Right cardiac atrium (tissue), 5 donors: Measurements from ENCODE around the gene LIN52. TPM values are rescaled to one million over a fixed set of nuclear protein-coding genes. Genes with fewer than 3 reads are reported as not detected.
A peak's percentile ranks its signal among the peaks of the same experiment; 100 is the strongest.

Source experiments
- ATAC-seq, 2 donors: fragments of 200-7000 bp; cut with Tn5 transposase; one replicate each; pipeline versions ENCODE4 v1.8.0 to v1.9.1; 2020; ENCODE audit warnings: moderate library complexity in 2 of 2, mild to moderate bottlenecking in 1 of 2
- DNase-seq, 3 donors: peaks; one replicate each; pipeline ENCODE4 v3.0.0-alpha.2; 2020
- H3K27ac ChIP-seq: one replicate; pipeline ENCODE4 v1.5.1; 2013; ENCODE audit warnings: mild to moderate bottlenecking, low read length, control low read depth, moderate library complexity
- H3K27me3 ChIP-seq: one replicate; pipeline ENCODE4 v1.6.1; 2013; ENCODE audit not compliant: control insufficient read depth, insufficient read depth
- H3K4me1 ChIP-seq: one replicate; pipeline ENCODE4 v1.6.1; 2013; ENCODE audit warnings: low read length; ENCODE audit not compliant: control insufficient read depth, insufficient read depth
- H3K4me3 ChIP-seq: one replicate; pipeline ENCODE4 v1.5.1; 2013; ENCODE audit warnings: low read length, control low read depth
- H3K9me3 ChIP-seq: one replicate; pipeline ENCODE4 v1.6.1; 2013; ENCODE audit warnings: low read length; ENCODE audit not compliant: control insufficient read depth
- WGBS: extraction: QIAGEN DNeasy Blood & Tissue Kit; methylation state at CpG from one replicate; pipeline ENCODE4 v1.1.7; 2013; 5-methylcytosine and 5-hydroxymethylcytosine counted together
- intact Hi-C, 4 donors: fragments of 100-400 bp; cut with DNase I; formaldehyde crosslinking; loops; one replicate each; pipeline versions ENCODE4 v1.11.0 to v1.14.0; 2022 to 2023
- long read RNA-seq, 4 donors: library from polyadenylated mRNA; unstranded; transcript quantifications; one replicate each; pipeline ENCODE4 v2.0.0, GENCODE V29; 2020 to 2021
- polyA plus RNA-seq: library from polyadenylated mRNA; stranded (reverse); fragments of 200-250 nt; gene quantifications from one replicate; pipeline ENCODE4 v1.2.3, GENCODE V29; 2013
- total RNA-seq, 4 donors: library from RNA; stranded (reverse); fragmentation: NEBNext Ultra II Directional; extraction: Animal tissue kit (Norgen Biotek cat#: 25700); gene quantifications; one replicate each; pipeline ENCODE4 v1.2.1, GENCODE V29; 2021
- donor health status: healthy with polysubstance abuse.
- donor health status: DM: no; HTN: yes; CAD: no.
- donor health status: DM: no; HTN: no; CAD: no.
- donor health status: DM: no; HTN: yes; CAD: no; lungs with severe emphysema.
- donor health status: DM: yes; HTN: yes; CAD: no.

LIN52 gene, protein sequence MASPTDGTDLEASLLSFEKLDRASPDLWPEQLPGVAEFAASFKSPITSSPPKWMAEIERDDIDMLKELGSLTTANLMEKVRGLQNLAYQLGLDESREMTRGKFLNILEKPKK
- total RNA-seq (1 to 10 TPM; 7.1 to 9.2 (median 7.8) TPM), polyA plus RNA-seq (5.5 TPM)
- long read RNA-seq, donor 1, transcript LIN52-205 (6 exons, 2,776 nt) = major isoform, 41 of 48 reads
- long read RNA-seq, donor 1, partial matches to known transcripts = 1 of 48 reads
- long read RNA-seq, donor 1, other reads (novel, unspliced or antisense) = 6 of 48 reads
- long read RNA-seq, donor 2, transcript LIN52-205 (6 exons, 2,776 nt) = major isoform, 7 of 7 reads
- long read RNA-seq, donor 2, partial matches to known transcripts = 0 of 7 reads
- long read RNA-seq, donor 2, other reads (novel, unspliced or antisense) = 0 of 7 reads
- long read RNA-seq, donor 3, transcript LIN52-205 (6 exons, 2,776 nt) = major isoform, 72 of 97 reads
- long read RNA-seq, donor 3, partial matches to known transcripts = 4 of 97 reads
- long read RNA-seq, donor 3, other reads (novel, unspliced or antisense) = 20 of 97 reads
- long read RNA-seq, donor 4, transcript LIN52-205 (6 exons, 2,776 nt) = major isoform, 7 of 12 reads
- long read RNA-seq, donor 4, partial matches to known transcripts = 2 of 12 reads
- long read RNA-seq, donor 4, other reads (novel, unspliced or antisense) = 3 of 12 reads

DNA sequence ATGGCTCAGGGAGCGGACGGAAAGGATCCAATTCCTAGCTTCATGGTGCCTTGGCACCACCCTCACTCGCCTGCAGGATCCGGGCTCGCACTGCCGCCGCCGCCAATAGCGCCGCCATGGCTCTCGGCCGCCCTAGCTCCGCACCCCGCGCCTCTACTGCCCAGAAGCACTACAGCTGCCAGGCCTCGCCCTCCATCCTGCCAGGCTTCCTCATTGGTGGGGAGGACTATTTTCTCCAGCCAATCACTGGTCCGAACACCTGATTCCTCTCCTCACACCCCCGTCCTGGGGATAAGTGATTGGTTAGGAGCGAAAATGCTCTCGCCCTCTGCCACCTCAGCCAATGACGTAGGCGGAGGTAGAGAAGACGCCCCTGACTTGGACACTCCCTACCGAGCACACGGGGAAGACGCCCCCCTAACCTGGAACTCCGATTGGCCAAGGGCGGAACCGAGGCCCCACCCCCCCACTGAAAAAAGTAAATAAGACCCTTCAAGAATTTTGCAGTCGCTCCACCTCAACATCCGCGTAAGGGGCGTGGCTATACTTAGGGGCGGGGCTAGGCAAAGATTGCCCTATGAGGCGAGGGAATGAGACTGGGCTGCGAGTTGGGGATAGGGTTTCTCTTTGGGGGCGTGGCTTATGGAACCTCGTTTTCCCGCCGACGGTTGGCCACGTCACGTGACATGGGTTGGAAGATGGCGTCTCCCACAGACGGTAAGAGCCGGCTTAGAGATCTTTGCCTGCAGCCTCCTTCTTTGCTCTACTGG lies at the start of gene LIN52, which contains the start of gene ALDH6A1:
Gene LIN52, plus strand, starts transcription at position 680 of the 770 bp plus-strand sequence. Its CDS starts 19 bp downstream, at position 699.
Gene ALDH6A1, minus strand, starts transcription at position 177 of the 770 bp plus-strand sequence. Its CDS starts 59 bp downstream, at position 118.
- Histone ChIP-seq H3K9me3 (no peaks in the 10 kb centered on the region), H3K27me3 (no peaks in the 10 kb centered on the region), H3K4me1 (peaks cover 4% of the 10 kb centered on the region), H3K27ac (peak within 1 kb of the TSS; percentile 98), H3K4me3 (peak within 1 kb of the TSS; percentile 91)
- intact Hi-C loops = no loop called here
- DNase-seq (peak; percentile 99), ATAC-seq (peak; percentile 99)
- under 1% methylated on average over 46 of the region's 46 CpGs for WGBS

- DNase-seq (no peak), ATAC-seq (no peak)
- H3K27me3 ChIP-seq = no peaks in the 10 kb centered on the region
- intact Hi-C loops = no loop called here
- H3K9me3 ChIP-seq = no peaks in the 10 kb centered on the region
- no peak overlapping the region for H3K27ac ChIP-seq
- WGBS = 93% methylated on average over 4 of the region's 4 CpGs
- H3K4me1 ChIP-seq = no peaks in the 10 kb centered on the region
- no peak overlapping the region for H3K4me3 ChIP-seq
Observed at GRCh38 chr14:74035556-74035955, 49.2 kb upstream of the LIN52 start.

GRCh38 chr14:74038020-74038859 lies 46.5 kb upstream of the LIN52 start:
- H3K27ac ChIP-seq = no peak overlapping the region
- no peaks in the 10 kb centered on the region for H3K27me3 ChIP-seq
- H3K4me3 ChIP-seq = no peak overlapping the region
- WGBS = 67% methylated on average over 3 of the region's 3 CpGs
- DNase-seq = no peak
- intact Hi-C loops = no loop called here
- H3K4me1 ChIP-seq = no peaks in the 10 kb centered on the region
- no peaks in the 10 kb centered on the region for H3K9me3 ChIP-seq
- no peak for ATAC-seq

- no peak overlapping the region for H3K4me3 ChIP-seq
- no peaks in the 10 kb centered on the region for H3K4me1 ChIP-seq
- H3K27ac ChIP-seq = no peak overlapping the region
- intact Hi-C loops = no loop called here
- DNase-seq (no peak), ATAC-seq (no peak)
- WGBS = 49% methylated on average over 2 of the region's 2 CpGs
- no peaks in the 10 kb centered on the region for H3K27me3 ChIP-seq
- H3K9me3 ChIP-seq = no peaks in the 10 kb centered on the region
Observed at GRCh38 chr14:74042296-74042695, 42.5 kb upstream of the LIN52 start.

GRCh38 chr14:74045522-74045921 lies 39.2 kb upstream of the LIN52 start:
- intact Hi-C loops = no loop called here
- no peak for ATAC-seq

GRCh38 chr14:74048281-74048680 lies 36.5 kb upstream of the LIN52 start:
- Histone ChIP-seq H3K27me3 (no peaks in the 10 kb centered on the region), H3K4me3 (no peak overlapping the region), H3K27ac (no peak overlapping the region), H3K4me1 (no peaks in the 10 kb centered on the region), H3K9me3 (no peaks in the 10 kb centered on the region)
- ATAC-seq (no peak), DNase-seq (no peak)
- intact Hi-C loops = no loop called here
- WGBS = 59% methylated on average over 3 of the region's 3 CpGs

More at GRCh38 chr14:74045522-74045921, 39.2 kb upstream of the LIN52 start:
- Histone ChIP-seq H3K27ac (no peak overlapping the region), H3K27me3 (no peaks in the 10 kb centered on the region), H3K9me3 (no peaks in the 10 kb centered on the region), H3K4me1 (no peaks in the 10 kb centered on the region), H3K4me3 (no peak overlapping the region)
- 96% methylated on average over 4 of the region's 4 CpGs for WGBS
- no peak for DNase-seq

GRCh38 chr14:74049876-74050495 lies 34.8 kb upstream of the LIN52 start:
- DNase-seq = no peak
- Histone ChIP-seq H3K27ac (no peak overlapping the region), H3K4me1 (no peaks in the 10 kb centered on the region), H3K27me3 (no peaks in the 10 kb centered on the region), H3K4me3 (no peak overlapping the region), H3K9me3 (no peaks in the 10 kb centered on the region)
- ATAC-seq = no peak
- intact Hi-C loops = no loop called here
- 58% methylated on average over 3 of the region's 3 CpGs for WGBS

- H3K9me3 ChIP-seq = no peaks in the 10 kb centered on the region
- no peak overlapping the region for H3K4me3 ChIP-seq
- H3K4me1 ChIP-seq = no peaks in the 10 kb centered on the region
- DNase-seq (no peak), ATAC-seq (no peak)
- H3K27ac ChIP-seq = no peak overlapping the region
- no peaks in the 10 kb centered on the region for H3K27me3 ChIP-seq
- 89% methylated on average over 2 of the region's 2 CpGs for WGBS
- intact Hi-C loops = no loop called here
Observed at GRCh38 chr14:74062809-74063150, 22.0 kb upstream of the LIN52 start.

DNA sequence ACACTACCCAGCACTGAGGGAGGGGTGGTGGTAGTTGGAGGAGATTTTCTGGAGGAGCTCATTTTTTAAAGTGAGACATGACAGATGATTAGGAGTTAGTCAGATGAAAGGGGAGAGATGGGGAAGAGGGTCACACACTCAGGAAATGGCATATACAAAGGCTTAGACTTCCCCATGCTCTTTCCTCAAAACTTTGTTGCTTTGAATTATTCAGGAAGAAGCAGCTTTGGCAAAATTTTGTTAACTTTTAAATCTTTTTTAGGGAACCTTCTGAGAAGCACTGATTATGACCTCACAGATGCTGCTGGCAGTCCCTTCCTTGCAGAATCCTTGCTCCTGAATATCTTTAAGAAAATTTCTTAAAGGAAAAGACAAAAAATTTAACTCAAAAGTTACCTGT lies 20.3 kb upstream of the LIN52 start:
- Histone ChIP-seq H3K27ac (no peak overlapping the region), H3K4me3 (no peak overlapping the region), H3K4me1 (no peaks in the 10 kb centered on the region), H3K9me3 (no peaks in the 10 kb centered on the region), H3K27me3 (no peaks in the 10 kb centered on the region)
- DNase-seq (no peak), ATAC-seq (no peak)
- intact Hi-C loops = no loop called here

DNA sequence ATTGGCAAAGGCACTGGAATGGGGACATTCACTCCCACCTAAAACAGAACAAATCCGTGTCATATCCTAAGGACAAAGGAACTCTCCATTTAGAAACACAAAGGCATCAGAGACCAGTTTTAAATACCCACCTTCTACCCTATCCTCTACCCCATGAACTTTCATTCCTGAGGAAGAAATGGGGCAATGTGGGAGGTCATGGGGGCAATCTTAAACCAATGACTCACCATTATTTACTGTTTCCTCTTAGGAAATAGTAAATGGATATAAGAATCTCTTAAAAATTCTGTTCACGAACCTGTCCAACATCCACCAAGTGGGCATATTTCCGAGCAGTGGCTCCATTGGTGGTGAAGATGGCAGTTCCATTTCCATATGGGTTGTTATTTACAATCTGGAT lies 19.9 kb upstream of the LIN52 start:
- Histone ChIP-seq H3K27me3 (no peaks in the 10 kb centered on the region), H3K27ac (no peak overlapping the region), H3K4me1 (no peaks in the 10 kb centered on the region), H3K9me3 (no peaks in the 10 kb centered on the region), H3K4me3 (no peak overlapping the region)
- DNase-seq = no peak
- intact Hi-C loops = no loop called here
- 89% methylated on average over 3 of the region's 3 CpGs for WGBS
- no peak for ATAC-seq
